Activated CD4-positive, alpha-beta T cell treated with anti-CD3 and anti-CD28 coated beads, Interleukin-10, Interleukin-2, amounts not matched to agents 100 ng/mL and 50 ng/mL, durations not matched to agents 16 hours and 8 hours (primary cell): Measurements from ENCODE around the gene PRR5.
A peak's percentile ranks its signal among the peaks of the same experiment; 100 is the strongest.
"Not testable (repeated sequence)": the region's sequence is repeated elsewhere in the genome, so short reads cannot be mapped to it uniquely, and the experiment has no call there.

Experiments used
- DNase-seq: peaks from one replicate; pipeline ENCODE4 v3.0.0-alpha.2; 2020

PRR5 gene

GRCh38 chr22:44676066-44676440, 26.0 kb upstream of the PRR5 start:
- not testable (repeated sequence) for DNase-seq

DNA sequence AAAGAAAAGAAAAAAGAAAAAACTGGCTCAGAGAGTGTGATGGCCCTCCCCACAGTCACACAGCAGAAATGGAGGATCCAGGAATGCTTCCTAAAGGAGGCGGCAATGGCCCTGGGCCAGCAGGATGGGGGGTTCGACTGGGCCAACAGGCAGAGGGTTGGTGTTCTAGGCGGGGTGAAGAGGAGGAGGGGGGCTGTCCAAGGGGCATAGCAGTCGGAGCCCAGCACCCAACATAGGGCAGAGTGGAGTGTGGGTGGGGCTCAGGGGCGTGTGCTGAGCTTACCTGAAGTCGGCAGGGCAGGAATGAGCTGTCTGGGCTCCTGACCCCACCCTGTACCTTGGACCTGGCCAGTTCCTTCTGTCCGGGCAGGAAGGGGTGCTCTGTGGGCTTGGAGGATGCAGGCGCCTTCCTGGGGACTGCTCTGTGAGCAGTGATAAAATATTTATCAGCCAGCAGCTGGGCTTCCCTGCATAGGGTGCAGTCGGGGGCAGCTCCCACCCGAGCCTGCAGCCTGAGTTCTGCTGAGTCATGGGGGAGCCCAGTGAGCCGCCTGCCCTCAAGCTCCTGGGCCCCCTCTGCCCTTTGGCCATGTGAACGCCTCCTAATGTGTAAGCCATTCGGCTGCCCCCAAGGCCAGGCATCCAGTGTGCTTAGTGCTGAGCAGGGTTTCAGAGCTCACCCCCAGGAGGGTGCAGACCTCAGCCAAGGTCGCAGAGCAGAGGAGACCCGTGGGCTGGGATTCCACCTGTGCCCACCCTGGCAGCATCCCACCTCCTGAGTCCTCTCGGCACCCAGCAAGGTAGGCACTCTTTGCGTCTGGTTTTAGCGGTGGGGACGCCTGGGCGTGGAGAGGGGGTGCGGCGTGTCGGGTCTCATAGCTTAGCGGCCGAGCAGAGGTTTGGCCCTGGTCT, 25.3 kb upstream of the PRR5 start:
- DNase-seq: no peak

DNA sequence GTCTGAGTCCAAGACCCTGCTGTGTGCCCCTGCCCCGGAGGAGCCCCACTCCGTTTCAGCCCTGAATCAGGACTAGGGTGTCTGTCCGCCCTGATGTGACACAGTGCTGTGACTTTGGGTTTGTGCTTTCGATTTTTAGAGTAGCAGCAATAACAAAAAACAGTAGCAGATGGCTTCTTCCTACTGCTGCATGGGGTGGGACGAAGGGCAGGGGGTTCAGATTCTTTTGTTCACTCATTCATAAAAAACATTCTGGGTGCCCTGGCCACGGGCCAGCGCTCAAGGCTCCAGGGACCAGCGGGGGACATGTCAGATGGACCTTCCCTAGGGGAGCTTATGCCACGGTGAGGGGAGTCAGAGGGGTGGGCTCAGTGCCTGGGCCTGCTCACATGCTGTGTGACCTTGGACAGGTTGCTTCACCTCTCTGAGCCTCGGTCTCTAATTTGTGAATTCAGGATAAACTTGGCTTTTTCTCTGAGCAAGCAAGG, 24.6 kb upstream of the PRR5 start:
- no peak for DNase-seq

GRCh38 chr22:44677871-44678555, 24.0 kb upstream of the PRR5 start:
- DNase-seq: no peak

GRCh38 chr22:44678556-44679305, 23.3 kb upstream of the PRR5 start:
- no peak for DNase-seq

DNA sequence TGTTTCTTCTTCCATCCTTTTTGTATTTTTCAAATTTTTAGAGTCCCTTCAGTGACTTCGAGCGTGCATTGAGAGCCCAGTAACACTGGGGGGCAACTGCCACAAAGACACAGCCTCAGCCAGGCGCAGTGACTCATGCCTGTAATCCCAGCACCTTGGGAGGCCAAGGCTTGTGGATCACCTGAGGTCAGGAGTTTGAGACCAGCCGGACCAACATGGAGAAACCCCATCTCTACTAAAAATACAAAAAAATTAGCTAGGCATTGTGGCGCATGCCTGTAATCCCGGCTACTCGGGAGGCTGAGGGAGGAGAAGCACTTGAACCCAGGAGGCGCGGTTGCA, 22.7 kb upstream of the PRR5 start:
- DNase-seq: not testable (repeated sequence)

- no peak for DNase-seq
Observed at GRCh38 chr22:44680058-44680457, 21.9 kb upstream of the PRR5 start.

DNA sequence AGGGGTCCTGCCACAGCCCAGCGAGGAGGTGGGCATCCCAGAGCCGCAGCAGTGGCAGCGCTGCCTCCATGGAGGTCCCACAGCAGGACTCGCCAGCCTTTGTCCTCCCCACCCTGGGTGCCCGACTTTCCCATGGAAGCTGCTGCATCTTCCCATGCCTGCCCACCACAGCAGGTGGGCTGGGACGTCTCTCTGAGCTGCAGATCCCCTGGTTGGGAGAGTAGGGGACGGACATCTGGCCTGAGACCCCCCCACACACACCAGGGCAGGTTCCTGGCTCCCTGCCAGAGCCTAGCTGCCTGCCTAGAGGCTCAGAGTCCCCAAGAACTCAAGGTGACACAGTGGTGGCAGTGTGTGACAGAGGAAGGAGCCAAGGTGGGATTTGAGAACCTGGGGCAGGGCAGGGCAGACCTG, 21.5 kb upstream of the PRR5 start:
- DNase-seq: no peak

DNA sequence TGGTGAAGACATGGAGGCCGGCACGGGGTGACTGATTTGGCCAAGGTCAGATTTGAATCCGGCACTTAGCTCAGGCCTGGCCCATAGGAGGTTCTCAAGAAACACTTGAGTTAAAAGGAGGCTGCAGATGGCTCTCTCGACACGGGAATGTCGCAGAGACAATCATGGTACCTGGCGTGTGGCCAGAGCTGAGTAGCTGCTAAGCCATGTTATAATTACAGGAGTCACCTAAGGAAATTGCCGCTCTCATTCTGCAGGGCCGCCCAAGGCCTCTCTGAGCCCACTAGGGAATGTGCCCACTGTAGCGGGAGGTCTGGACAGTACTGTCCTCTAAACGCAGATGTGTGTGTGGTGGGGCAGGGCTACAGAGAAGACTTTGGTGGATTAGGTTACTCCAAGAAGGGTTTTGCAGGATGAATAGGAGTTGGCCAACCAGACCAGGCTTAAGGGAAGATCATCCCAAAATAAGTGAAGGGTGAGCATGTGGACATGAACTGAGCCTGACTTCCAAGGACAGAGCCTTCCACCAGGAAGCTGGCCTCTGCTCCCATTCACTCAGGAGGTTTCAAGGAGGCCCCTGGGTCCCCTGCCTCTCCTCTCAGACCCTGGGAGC, 19.3 kb upstream of the PRR5 start:
- no peak for DNase-seq

- peak; percentile 81 for DNase-seq
Observed at GRCh38 chr22:44683237-44683636, 18.8 kb upstream of the PRR5 start.

DNA sequence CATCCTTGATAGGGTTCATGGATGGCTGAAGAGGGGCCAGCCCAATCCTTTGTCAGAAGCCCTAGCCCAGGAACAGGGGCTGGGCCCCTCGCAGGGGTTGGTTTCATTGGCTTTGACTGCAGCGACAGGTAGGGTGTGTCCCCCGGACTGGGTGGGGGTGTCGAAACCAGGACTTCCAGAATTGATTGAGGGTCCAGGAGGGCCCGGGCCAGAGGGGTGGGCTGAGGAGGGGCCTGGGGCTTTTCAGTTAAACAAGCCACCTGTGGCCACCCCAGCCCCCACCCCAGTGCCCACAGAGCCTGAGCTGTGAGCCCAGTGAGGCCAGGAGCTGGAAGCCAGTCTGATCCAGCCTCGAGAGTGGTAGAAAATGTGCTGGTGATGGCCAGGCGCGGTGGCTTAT, 18.1 kb upstream of the PRR5 start:
- no peak for DNase-seq

- peak; percentile 94 for DNase-seq
Observed at GRCh38 chr22:44684506-44685383, 17.3 kb upstream of the PRR5 start.

GRCh38 chr22:44685384-44686056, 16.5 kb upstream of the PRR5 start:
- peak; percentile 92 for DNase-seq

GRCh38 chr22:44686873-44687600, 15.0 kb upstream of the PRR5 start:
- DNase-seq: no peak

GRCh38 chr22:44689173-44689572, 12.8 kb upstream of the PRR5 start:
- no peak for DNase-seq

GRCh38 chr22:44689915-44690524, 12.0 kb upstream of the PRR5 start:
- DNase-seq: no peak

- no peak for DNase-seq
Observed at GRCh38 chr22:44691796-44692661, 10.0 kb upstream of the PRR5 start.

GRCh38 chr22:44692662-44693007, 9.4 kb upstream of the PRR5 start:
- DNase-seq: no peak

DNA sequence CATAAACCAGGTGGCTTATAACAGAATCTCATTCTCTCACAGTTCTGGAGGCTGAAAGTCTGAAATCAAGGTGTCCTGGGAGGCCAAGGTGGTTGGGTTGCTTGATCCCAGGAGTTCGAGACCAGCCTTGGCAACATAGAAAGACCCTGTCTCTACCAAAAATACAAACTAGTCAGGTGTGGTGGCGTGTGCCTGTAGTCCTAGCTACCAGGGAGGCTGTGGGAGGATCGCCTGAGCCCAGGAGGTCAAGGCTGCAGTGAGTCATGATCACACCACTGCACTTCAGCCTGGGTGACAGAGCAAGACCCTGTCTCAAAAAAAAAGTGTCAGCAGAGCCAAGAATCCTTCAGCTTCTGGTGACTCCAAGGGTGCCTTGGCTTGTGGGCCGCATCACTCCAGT, 8.9 kb upstream of the PRR5 start:
- no peak for DNase-seq
